GM12875 (cell line): Measurements from ENCODE around the gene UST.

Experiments used
- H3K4me3 ChIP-seq: one replicate; pipeline ENCODE4 v1.5.1; 2011; ENCODE audit warnings: low read depth, low read length, control low read depth
- CTCF ChIP-seq: IDR thresholded peaks from 2 replicates; pipeline ENCODE4 v1.5.1; 2011; ENCODE audit warnings: low read depth, mild to moderate bottlenecking, control low read depth, inconsistent platforms, low read length, moderate library complexity, borderline replicate concordance; ENCODE audit not compliant: insufficient read depth

Gene UST

DNA sequence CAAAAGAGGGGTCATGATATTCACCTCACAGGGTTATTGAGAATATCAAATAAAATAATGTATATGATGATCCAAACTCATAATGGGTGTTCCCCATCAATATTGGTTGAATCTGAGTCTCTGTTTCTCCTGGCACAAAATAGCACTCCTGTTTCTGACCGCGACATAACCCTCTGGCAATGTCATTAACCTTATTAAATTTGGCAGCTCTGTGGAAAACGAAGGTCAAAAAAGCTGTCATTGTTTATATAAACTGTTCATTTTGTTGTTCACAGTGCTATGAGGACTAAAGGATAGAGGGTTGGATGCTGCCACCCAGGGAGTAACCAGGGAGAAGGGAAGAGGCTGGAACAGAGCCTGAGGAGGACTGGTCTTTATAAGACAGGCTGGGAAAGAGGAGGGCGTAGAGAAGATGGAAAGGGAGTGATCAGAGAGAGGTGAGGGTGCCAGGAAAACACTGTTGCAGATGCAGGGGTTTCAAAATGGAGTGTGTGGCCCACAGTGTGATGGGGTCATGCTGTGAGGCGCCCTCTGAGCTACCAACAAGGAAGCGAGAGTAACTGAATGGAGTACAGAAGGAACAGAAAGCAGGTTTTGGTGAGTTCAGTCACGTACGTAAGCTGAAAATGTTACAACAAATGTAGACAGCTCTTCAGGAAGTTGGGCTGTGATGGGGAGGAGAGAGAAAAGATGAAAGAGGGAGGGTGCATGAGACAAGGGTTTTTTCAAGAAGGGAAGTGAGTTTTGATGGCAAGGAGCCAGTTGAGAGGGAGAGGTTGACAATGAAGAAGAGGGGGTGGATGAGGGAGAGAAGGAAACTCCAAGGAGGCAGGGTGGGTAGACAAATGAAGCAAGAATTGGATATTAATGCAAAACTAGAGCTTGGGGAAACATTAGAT is 319.1 kb downstream of the UST start:
- H3K4me3 ChIP-seq = no peak overlapping the region
- TF ChIP-seq CTCF = no peak

GRCh38 chr6:149071997-149072396 is 325.2 kb downstream of the UST start:
- no peak overlapping the region for H3K4me3 ChIP-seq
- TF ChIP-seq CTCF = no peak

DNA sequence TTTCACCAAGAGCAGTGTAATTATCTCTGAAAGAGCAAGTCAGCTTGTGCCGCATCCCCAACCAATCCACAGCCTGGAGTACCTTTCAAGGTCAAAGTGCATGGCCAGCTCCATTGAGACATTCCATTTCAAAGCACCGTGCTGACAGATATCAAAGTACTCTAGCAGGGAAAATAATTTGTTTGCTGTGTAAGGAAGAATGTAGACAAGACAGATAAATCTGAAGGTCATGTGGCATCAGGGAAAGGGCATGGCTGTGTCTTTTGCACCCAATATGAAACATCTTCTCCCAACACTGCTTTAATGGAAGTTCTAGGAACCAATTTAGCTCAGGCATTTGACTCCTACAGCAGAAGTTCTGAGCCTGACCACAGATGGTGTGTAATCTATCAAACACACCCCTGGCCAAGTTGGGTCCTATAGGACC is 328.0 kb downstream of the UST start:
- no peak overlapping the region for H3K4me3 ChIP-seq
- no peak for TF ChIP-seq CTCF

DNA sequence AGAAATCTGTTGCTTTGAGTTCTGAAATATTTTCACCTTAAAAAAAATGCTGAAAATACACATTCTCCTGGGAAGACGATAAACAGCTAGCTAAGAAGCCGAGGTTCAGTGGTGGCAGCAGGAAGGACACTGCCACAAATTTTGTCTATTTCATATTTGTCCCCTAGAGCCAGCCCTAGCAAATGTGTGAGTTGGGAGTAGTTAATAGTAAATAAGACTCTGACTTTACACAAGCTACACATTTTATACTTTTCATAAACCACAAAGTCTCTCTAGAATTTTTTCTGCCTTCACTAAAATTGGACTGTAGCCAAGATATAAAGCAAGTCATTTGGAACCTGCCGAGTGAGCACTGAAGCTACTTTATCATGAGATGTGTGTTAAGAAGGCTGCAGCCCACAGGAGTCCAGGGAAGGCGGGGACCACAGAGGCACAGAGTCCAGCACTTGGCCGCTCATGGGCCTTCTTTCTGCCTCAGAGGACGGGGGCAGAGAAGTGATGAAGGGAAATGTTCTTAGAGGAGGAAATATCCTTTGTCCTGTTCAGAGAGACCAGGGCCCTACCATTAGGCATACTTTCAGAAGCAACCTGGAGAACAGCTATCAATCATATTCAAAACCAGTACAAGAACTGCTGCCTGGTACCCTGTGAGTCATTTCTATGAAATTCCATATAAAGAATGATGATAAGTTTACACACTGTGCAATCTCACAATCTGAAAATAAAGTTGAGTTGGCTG is 329.0 kb downstream of the UST start:
- H3K4me3 ChIP-seq = no peak overlapping the region
- TF ChIP-seq CTCF = no peak

DNA sequence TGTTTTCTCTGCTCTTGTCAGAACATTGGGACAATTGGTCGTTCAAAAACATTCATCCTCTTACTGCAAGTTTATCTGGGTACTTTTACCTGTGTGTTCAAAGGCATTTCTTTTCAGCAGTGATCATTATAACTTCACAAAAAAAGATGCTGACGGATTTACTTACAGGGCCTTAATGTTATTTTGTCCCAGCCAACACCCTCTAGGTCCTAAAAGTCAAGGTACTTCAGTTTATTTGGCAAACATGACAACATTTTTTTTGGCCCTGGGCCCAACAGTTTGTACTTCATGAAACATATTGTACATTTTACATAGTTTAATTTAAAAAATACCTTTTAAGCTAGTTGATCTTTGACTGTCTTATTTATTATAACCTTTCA is 329.5 kb downstream of the UST start:
- TF ChIP-seq CTCF = no peak
- no peak overlapping the region for H3K4me3 ChIP-seq

- H3K4me3 ChIP-seq = no peak overlapping the region
- no peak for TF ChIP-seq CTCF
Observed at GRCh38 chr6:149077208-149077607, 330.4 kb downstream of the UST start.
